HUES6 (cell line): ENCODE results near the gene CNTNAP5.

Source experiments
- H3K27ac ChIP-seq: 2 replicates; pipeline ENCODE4 v1.7.0; 2013; ENCODE audit warnings: low read depth, mild to moderate bottlenecking, low read length, inconsistent platforms
- H3K27me3 ChIP-seq: 2 replicates; pipeline ENCODE4 v1.6.1; 2013; ENCODE audit warnings: low read length; ENCODE audit not compliant: control insufficient read depth, insufficient read depth
- H3K36me3 ChIP-seq: 2 replicates; pipeline ENCODE4 v1.6.1; 2013; ENCODE audit warnings: low read length; ENCODE audit not compliant: control insufficient read depth, insufficient read depth
- H3K4me1 ChIP-seq: 2 replicates; pipeline ENCODE4 v1.6.1; 2013; ENCODE audit warnings: low read length; ENCODE audit not compliant: control insufficient read depth, insufficient read depth
- H3K4me3 ChIP-seq: 2 replicates; pipeline ENCODE4 v1.5.1; 2013; ENCODE audit warnings: low read depth, low read length
- H3K9ac ChIP-seq: one replicate; pipeline ENCODE4 v1.6.1; 2013; ENCODE audit warnings: mild to moderate bottlenecking, low read length
- H3K9me3 ChIP-seq: 2 replicates; pipeline ENCODE4 v1.6.1; 2013; ENCODE audit warnings: low read depth, low read length; ENCODE audit not compliant: control insufficient read depth, insufficient read depth

CNTNAP5 gene

DNA sequence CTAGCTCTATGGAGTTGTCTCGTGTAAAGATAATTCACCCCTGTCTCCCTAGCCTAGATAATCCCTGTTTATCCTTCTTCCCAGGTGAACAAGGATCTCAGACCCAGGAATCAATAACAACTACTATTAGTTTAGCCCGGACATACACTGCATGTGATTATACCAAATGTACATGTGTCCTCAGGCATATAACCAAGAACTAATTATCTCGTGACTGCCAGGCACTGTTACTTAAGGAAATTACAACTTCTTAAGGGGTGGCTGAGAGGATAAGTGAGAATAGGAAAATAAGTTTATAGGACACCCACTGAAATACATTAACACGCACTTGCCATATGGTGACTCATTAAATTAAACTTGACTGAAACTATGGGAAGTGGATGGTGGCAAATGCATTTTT lies 126.6 kb downstream of the CNTNAP5 start:
- no peaks in the 10 kb centered on the region for H3K36me3 ChIP-seq
- H3K4me1 ChIP-seq = no peaks in the 10 kb centered on the region
- H3K27ac ChIP-seq = no peak overlapping the region
- H3K9me3 ChIP-seq = no peaks in the 10 kb centered on the region
- no peak overlapping the region for H3K4me3 ChIP-seq
- no peaks in the 10 kb centered on the region; the same call in 1 of the 2 replicates for H3K27me3 ChIP-seq
- H3K9ac ChIP-seq = no peak overlapping the region

DNA sequence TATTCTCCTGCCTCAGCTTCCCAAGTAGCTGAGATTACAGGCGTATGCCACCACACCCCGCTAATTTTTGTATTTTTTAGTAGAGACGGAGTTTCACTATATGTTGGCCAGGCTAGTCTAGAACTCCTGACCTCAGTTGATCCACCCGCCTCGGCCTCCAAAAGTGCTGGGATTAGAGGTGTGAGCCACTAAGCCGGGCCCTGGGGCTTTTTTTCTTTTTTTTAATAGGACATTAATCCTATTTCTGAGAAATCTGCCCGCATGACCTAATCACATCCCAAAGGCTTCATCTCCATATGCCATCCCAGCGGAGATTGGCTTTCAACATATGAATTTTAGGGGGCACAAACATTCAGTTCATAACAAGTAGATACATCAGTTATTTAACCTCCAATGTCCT lies 128.6 kb downstream of the CNTNAP5 start:
- H3K36me3 ChIP-seq = no peaks in the 10 kb centered on the region
- no peak overlapping the region for H3K27ac ChIP-seq
- H3K27me3 ChIP-seq = no peaks in the 10 kb centered on the region
- H3K4me3 ChIP-seq = no peak overlapping the region
- H3K4me1 ChIP-seq = no peaks in the 10 kb centered on the region
- H3K9me3 ChIP-seq = no peaks in the 10 kb centered on the region
- H3K9ac ChIP-seq = no peak overlapping the region

DNA sequence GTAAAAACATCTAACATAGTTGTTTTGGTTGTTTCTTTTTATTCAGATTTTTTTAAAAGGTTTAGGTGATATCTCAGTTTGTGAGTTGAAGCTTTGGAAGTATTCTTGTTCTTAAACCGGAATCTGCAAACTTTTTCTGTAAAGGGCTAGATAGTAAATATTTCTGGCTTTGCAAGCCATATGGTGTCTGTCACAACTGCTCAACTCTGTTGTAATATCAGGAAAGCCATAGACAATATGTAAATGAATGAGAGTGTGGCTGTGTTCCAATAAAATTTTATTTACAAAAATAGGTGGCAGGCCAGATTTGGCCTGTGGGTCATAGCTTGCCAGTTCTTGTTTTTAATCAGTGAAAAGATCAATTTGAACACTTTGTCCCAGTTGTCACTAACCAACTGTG lies 134.1 kb downstream of the CNTNAP5 start:
- H3K36me3 ChIP-seq = no peaks in the 10 kb centered on the region
- no peaks in the 10 kb centered on the region for H3K27me3 ChIP-seq
- H3K9me3 ChIP-seq = no peaks in the 10 kb centered on the region
- peaks cover 13% of the 10 kb centered on the region for H3K4me1 ChIP-seq
- H3K9ac ChIP-seq = no peak overlapping the region
- no peak overlapping the region for H3K27ac ChIP-seq
- H3K4me3 ChIP-seq = no peak overlapping the region

DNA sequence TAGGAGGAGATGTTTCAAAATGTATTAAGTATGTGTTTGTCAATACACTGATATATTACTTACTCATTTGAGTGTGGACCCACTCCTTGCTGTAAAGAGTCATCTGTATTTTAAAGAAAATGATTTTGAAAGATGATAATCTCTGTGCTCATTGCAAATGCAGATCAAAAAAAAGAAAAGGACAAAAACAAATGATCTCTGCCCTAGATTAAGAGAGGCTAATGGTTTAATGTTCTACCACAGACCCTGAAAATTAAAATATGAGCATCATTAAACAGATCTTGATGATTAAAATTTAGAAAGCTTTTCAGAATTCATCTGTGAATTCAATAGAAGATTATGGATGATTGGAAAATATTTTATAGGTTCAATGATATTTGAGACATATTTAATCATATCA lies 136.5 kb downstream of the CNTNAP5 start:
- Histone ChIP-seq H3K9ac (no peak overlapping the region), H3K27ac (no peak overlapping the region), H3K27me3 (no peaks in the 10 kb centered on the region), H3K36me3 (no peaks in the 10 kb centered on the region), H3K4me3 (no peak overlapping the region), H3K9me3 (no peaks in the 10 kb centered on the region), H3K4me1 (peaks cover 18% of the 10 kb centered on the region)

DNA sequence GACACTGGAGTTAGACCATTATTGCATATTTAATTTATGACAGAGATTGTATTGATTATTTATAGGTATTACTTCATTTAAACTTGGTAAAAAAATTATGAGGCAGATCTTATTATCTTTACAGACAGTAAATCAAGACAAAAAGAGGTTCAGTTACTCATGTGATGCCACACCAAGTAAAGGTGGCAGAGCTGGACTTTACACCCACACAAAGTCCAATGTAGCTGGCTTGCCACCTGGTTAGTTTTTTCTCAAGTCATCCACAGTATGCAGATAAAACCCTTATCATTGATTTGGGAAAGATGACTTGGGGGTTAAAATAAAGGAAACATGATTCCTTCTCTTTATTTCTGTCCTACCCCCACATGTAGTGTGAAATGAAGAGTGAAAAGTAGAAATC lies 137.2 kb downstream of the CNTNAP5 start:
- no peaks in the 10 kb centered on the region for H3K27me3 ChIP-seq
- no peaks in the 10 kb centered on the region for H3K36me3 ChIP-seq
- peaks cover 18% of the 10 kb centered on the region for H3K4me1 ChIP-seq

DNA sequence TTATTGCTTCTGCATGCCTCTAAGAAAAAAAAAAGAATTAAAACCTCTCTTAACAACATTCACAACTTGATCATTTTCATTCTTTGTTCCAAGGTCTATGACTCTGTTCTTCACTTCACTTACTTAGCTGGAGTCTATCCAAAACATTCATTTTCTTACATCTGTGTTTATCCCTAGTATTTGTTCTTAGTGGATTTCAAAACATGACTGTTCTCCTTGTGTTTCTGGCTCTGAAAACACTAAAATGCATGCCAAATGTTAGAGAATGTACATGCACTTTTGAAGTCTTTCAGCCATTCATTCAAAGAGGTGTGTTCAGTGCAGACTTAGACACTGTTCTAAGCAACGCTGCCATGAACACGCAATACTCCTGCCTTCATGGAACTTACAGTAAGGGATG lies 138.8 kb downstream of the CNTNAP5 start:
- Histone ChIP-seq H3K9me3 (no peaks in the 10 kb centered on the region), H3K27me3 (no peaks in the 10 kb centered on the region), H3K4me3 (no peak overlapping the region), H3K27ac (no peak overlapping the region), H3K36me3 (no peaks in the 10 kb centered on the region), H3K4me1 (peaks cover 23% of the 10 kb centered on the region), H3K9ac (no peak overlapping the region)

More for the DNA sequence above, 137.2 kb downstream of the CNTNAP5 start:
- no peak overlapping the region for H3K27ac ChIP-seq
- H3K9me3 ChIP-seq = no peaks in the 10 kb centered on the region
- H3K4me3 ChIP-seq = no peak overlapping the region
- no peak overlapping the region for H3K9ac ChIP-seq

DNA sequence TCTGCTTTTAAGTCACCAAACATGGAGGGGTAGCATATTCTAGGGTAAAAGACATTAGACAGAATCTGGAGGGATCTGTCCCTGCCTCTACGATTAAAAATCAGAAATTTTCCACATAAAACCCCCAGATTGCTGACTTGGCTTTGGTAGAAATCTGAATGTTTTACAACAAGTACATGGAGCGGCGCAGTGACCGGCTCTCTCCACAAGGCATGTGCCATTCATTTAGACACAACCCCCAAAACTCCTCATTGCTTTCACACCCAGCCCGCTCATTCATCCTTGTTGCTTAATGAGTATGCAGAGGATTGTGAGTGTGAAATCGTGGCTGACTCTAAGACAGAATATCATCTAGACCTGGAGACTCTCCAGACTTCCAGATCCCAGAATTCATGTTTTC lies 140.6 kb downstream of the CNTNAP5 start:
- H3K4me3 ChIP-seq = no peak overlapping the region
- H3K27ac ChIP-seq = no peak overlapping the region
- no peak overlapping the region for H3K9ac ChIP-seq
- no peaks in the 10 kb centered on the region for H3K36me3 ChIP-seq
- H3K4me1 ChIP-seq = peaks cover 23% of the 10 kb centered on the region
- no peaks in the 10 kb centered on the region for H3K27me3 ChIP-seq
- no peaks in the 10 kb centered on the region for H3K9me3 ChIP-seq

DNA sequence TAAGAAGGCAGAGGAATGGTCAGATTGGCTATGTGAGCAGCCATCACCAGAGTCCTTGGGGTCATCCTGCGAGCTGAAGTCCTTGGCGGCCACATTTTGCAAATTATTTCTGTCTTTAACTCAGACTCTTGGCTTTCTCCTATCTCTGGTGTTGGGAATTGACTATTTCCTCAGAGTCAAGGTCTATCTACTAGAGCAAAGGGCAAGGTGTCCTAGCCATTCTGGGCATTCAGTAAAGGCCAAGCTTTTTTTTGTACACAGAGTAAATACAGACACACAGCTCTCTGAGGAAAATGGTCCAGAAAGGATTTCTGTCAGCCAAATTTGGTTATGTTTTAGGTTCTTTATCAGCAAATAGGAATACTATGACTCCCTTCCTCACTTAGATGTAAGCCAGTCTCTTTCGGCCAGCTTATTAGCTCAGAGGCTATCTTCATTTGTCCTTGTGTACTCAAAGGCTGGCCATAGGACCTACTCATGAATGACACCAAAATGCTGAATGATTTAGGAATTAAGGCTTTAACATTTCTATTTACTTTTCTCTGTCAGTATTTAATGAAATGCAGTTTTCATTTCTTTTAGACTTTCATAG lies 146.5 kb downstream of the CNTNAP5 start:
- H3K36me3 ChIP-seq = no peaks in the 10 kb centered on the region
- no peak overlapping the region for H3K27ac ChIP-seq
- H3K9ac ChIP-seq = no peak overlapping the region
- no peaks in the 10 kb centered on the region for H3K27me3 ChIP-seq
- no peaks in the 10 kb centered on the region for H3K9me3 ChIP-seq
- H3K4me3 ChIP-seq = no peak overlapping the region
- H3K4me1 ChIP-seq = peaks cover 6% of the 10 kb centered on the region

DNA sequence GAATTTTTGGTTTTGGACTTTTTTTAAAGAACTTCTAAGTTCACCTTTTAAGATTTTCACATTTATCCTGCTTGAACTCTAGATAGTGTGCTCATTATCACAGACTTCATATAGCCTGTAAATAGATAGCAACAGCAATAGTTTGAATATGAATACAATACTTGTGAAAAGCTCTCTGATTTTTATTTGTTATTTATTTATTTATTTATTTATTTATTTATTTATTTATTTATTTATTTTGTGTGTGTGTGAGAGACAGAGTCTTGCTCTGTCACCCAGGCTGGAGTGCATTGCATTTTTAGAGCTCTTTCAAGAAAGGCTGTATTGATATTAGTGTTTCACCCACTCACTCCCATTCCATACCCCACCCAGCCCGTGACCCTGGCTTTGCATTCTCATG lies 153.6 kb downstream of the CNTNAP5 start:
- Histone ChIP-seq H3K4me3 (no peak overlapping the region), H3K9ac (no peak overlapping the region), H3K27ac (no peak overlapping the region), H3K27me3 (no peaks in the 10 kb centered on the region), H3K36me3 (no peaks in the 10 kb centered on the region), H3K4me1 (no peaks in the 10 kb centered on the region), H3K9me3 (no peaks in the 10 kb centered on the region)

DNA sequence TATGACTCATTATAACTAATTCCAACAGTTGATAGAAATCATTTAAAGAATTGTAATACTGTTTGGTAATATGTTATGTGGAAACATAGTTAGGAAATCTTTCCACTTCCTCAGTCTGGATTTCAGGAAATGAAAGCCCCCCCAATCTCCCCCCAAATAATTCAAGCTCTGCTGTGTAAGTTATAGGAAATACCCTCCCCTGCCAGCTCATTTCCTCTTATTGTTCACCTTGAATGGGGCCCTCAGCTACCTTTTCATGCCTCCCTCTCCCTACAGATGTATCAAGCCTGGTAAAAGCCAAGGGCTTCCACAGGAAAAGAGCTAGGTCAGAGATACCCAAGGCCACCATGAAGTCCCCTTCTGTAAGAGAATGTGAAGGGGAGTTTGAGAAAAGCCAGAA lies 155.5 kb downstream of the CNTNAP5 start:
- Histone ChIP-seq H3K36me3 (no peaks in the 10 kb centered on the region), H3K27ac (no peak overlapping the region), H3K9me3 (no peaks in the 10 kb centered on the region), H3K4me3 (no peak overlapping the region), H3K9ac (no peak overlapping the region), H3K27me3 (no peaks in the 10 kb centered on the region), H3K4me1 (peaks cover 3% of the 10 kb centered on the region; the same call in 1 of the 2 replicates)

DNA sequence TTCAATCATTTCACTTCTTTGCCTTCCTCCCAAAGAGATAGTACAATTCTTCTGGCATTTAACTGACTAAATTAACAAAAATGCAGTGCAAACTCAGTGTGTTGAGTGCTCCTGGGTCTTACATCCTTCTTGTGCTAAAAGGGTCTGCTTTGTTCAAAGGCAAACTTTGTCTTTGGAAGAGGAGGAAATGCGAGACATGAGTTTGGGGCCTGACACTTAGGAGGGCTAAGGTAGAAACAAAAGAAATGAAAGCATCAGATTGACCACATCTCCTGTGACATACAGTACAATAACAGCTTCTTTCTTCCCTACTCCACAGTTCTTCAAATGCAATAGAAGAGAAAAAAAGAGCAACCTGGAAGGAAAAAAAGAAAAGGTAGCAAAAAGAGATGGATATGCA lies 161.7 kb downstream of the CNTNAP5 start:
- H3K4me1 ChIP-seq = peaks cover 22% of the 10 kb centered on the region; the same call in 1 of the 2 replicates
- 0 out of 2 replicates have a peak overlapping the region, but pooled peaks have one; percentile 56 for H3K27ac ChIP-seq

More for the DNA sequence above, 161.7 kb downstream of the CNTNAP5 start:
- no peak overlapping the region for H3K9ac ChIP-seq
- H3K4me3 ChIP-seq = no peak overlapping the region
- no peaks in the 10 kb centered on the region for H3K36me3 ChIP-seq
- no peaks in the 10 kb centered on the region for H3K9me3 ChIP-seq
- H3K27me3 ChIP-seq = no peaks in the 10 kb centered on the region
